VCaP (cell line): ENCODE results near the gene MRPL39.

Source experiments
- H3K27ac ChIP-seq: fragments of 450-650 bp; 2 replicates; pipeline ENCODE4 v1.5.1; 2017
- CTCF ChIP-seq: fragments of 450-650 bp; conservative IDR thresholded peaks from 2 replicates; pipeline ENCODE4 v1.5.1; 2017; ENCODE audit warnings: mild to moderate bottlenecking, moderate library complexity

The MRPL39 gene

GRCh38 chr21:25582164-25582790, 25.0 kb downstream of the MRPL39 start:
- H3K27ac ChIP-seq, result no peak overlapping the region
- TF ChIP-seq CTCF, result no peak

GRCh38 chr21:25581582-25581981, 25.7 kb downstream of the MRPL39 start:
- TF ChIP-seq CTCF, result no peak
- no peak overlapping the region for H3K27ac ChIP-seq

GRCh38 chr21:25580912-25581260, 26.4 kb downstream of the MRPL39 start:
- TF ChIP-seq CTCF, result no peak
- H3K27ac ChIP-seq, result no peak overlapping the region

- no peak for TF ChIP-seq CTCF
- H3K27ac ChIP-seq, result no peak overlapping the region
Measured at GRCh38 chr21:25579226-25580013, 27.9 kb downstream of the MRPL39 start.

GRCh38 chr21:25578056-25578961, 29.0 kb downstream of the MRPL39 start:
- TF ChIP-seq CTCF, result no peak
- H3K27ac ChIP-seq, result no peak overlapping the region

- no peak overlapping the region for H3K27ac ChIP-seq
- no peak for TF ChIP-seq CTCF
Measured at GRCh38 chr21:25577424-25578055, 29.7 kb downstream of the MRPL39 start.
